ENCODE results near the gene WFDC1.

WFDC1 gene

GRCh38 chr16:84379008-84379708, 84.5 kb downstream of the WFDC1 start:
- no peak for TF ChIP-seq CTCF (IDR thresholded peaks at IDR 0.05; ENCODE audit: insufficient read depth, low read length, poor library complexity, severe bottlenecking)
- no peak for DNase-seq (ENCODE audit: extremely low read depth, insufficient read length)
- Histone ChIP-seq H3K4me3 (replicated peaks; ENCODE audit: low read depth, low read length) (no peak overlapping the region), H3K36me3 (ENCODE audit: control insufficient read depth, insufficient read depth, low read length) (no peaks in the 10 kb centered on the region), H3K27me3 (replicated peaks; ENCODE audit: control insufficient read depth, insufficient read depth, low read length) (no peaks in the 10 kb centered on the region; the same call in 1 of the 2 replicates)

Data from GM06990 (cell line).